ENCODE measurements around the gene AP5B1.

- no peak for TF ChIP-seq CTCF (conservative IDR thresholded peaks at IDR 0.05; ENCODE audit: low read depth, low read length)
- no peak for TF ChIP-seq EZH2 (IDR thresholded peaks at IDR 0.05; ENCODE audit: low read length, unreplicated experiment)
- no peak for TF ChIP-seq EZH2phosphoT487 (IDR thresholded peaks at IDR 0.05; ENCODE audit: borderline replicate concordance, low read length)
Measured at GRCh38 chr11:65822776-65823528, 42.2 kb upstream of the AP5B1 start.
